GM12874 (cell line): ENCODE measurements around the gene IL1R2.

Experiments used
- TF ChIP-seq, protein P1 (sequence below): IDR thresholded peaks from 2 replicates; pipeline ENCODE4 v1.5.1; 2011; ENCODE audit warnings: low read depth, mild to moderate bottlenecking, control low read depth, low read length, moderate library complexity; ENCODE audit not compliant: insufficient read depth

IL1R2 gene

GRCh38 chr2:102057502-102058292 lies 65.9 kb downstream of the IL1R2 start:
- TF ChIP-seq, protein P1, sequence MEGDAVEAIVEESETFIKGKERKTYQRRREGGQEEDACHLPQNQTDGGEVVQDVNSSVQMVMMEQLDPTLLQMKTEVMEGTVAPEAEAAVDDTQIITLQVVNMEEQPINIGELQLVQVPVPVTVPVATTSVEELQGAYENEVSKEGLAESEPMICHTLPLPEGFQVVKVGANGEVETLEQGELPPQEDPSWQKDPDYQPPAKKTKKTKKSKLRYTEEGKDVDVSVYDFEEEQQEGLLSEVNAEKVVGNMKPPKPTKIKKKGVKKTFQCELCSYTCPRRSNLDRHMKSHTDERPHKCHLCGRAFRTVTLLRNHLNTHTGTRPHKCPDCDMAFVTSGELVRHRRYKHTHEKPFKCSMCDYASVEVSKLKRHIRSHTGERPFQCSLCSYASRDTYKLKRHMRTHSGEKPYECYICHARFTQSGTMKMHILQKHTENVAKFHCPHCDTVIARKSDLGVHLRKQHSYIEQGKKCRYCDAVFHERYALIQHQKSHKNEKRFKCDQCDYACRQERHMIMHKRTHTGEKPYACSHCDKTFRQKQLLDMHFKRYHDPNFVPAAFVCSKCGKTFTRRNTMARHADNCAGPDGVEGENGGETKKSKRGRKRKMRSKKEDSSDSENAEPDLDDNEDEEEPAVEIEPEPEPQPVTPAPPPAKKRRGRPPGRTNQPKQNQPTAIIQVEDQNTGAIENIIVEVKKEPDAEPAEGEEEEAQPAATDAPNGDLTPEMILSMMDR: no peak

DNA sequence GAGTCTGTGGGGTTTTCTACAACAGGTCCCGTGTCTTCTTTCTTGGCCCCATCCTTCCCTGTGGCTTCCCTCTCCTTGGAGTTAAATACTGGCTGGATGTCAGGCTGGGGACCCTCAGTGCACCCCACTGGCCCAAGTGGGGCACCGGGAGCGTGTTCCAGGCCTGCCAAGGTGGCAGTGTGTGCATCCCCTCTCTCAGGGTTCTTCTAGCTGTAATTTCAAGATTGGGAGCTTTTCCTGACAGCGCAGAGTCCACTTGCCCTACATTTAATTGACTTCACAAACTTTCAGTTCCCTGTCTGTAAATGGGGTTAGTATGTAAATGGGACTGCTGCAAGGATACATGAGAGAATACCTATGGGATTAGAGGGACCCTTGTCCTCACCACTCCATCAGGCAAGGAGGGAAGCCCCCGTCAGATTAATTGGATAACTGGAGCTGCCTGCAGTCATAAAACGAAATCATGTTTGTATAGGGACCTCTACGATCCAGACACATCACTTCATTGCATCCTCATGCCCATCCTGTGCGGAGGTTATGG lies 66.6 kb downstream of the IL1R2 start:
- TF ChIP-seq, protein P1: no peak

DNA sequence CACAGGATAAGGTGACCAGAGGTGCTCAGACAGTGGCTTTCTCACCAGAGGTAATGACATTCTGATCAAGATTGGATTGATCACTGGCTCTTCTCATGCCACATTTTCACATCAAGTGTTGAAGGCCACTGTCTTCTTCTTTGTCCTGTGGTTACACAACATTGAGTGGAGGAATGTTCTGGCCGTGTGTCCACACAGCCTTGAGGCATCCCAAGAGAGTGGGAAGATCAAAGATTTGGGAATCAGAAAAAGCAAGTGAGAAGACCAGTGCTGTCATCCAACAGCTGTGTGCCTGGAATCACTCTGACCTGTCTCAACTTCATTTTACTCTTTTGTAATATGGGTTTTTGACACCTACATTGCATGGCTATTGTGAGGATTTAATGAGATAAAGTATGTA lies 67.4 kb downstream of the IL1R2 start:
- TF ChIP-seq, protein P1: no peak

- TF ChIP-seq, protein P1: no peak
These were observed 68.3 kb downstream of the IL1R2 start for GRCh38 chr2:102060047-102060446.

DNA sequence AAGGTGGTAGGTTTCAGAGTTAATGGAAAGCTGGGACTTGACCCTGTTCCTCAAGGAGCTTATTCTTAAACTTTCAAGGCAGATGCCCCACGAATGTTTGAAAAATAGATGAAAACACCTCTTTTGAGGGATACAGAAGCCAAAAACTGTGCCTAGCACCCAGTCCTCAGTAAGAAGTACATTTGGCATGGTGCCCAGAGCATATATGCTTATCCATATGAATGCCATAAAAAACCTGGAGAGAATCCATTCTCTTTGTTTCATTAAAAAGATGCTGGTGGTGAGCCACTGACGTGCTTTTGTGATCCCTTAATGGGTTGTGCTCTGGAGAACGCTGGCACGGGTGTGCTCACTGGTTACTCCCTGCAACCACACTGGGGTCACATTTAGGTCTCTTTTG lies 69.0 kb downstream of the IL1R2 start:
- TF ChIP-seq, protein P1: no peak

GRCh38 chr2:102061286-102061699 lies 69.5 kb downstream of the IL1R2 start:
- TF ChIP-seq, protein P1: no peak

GRCh38 chr2:102061962-102062795 lies 70.4 kb downstream of the IL1R2 start:
- TF ChIP-seq, protein P1: no peak
